C4-2B (cell line): ENCODE results near the gene ESR2.
"Not testable (repeated sequence)": the region's sequence is repeated elsewhere in the genome, so short reads cannot be mapped to it uniquely, and the experiment has no call there.

Experiments
- H3K27ac ChIP-seq: fragments of 450-650 bp; 2 replicates; pipeline ENCODE4 v1.5.1; 2017
- ZFX ChIP-seq: fragments of 450-650 bp; IDR thresholded peaks from 2 replicates; pipeline ENCODE4 v1.6.1; 2017
- TF ChIP-seq, protein P1 (sequence below): fragments of 450-650 bp; conservative IDR thresholded peaks from 2 replicates; pipeline ENCODE4 v1.5.1; 2017; ENCODE audit warnings: mild to moderate bottlenecking

Gene ESR2

DNA sequence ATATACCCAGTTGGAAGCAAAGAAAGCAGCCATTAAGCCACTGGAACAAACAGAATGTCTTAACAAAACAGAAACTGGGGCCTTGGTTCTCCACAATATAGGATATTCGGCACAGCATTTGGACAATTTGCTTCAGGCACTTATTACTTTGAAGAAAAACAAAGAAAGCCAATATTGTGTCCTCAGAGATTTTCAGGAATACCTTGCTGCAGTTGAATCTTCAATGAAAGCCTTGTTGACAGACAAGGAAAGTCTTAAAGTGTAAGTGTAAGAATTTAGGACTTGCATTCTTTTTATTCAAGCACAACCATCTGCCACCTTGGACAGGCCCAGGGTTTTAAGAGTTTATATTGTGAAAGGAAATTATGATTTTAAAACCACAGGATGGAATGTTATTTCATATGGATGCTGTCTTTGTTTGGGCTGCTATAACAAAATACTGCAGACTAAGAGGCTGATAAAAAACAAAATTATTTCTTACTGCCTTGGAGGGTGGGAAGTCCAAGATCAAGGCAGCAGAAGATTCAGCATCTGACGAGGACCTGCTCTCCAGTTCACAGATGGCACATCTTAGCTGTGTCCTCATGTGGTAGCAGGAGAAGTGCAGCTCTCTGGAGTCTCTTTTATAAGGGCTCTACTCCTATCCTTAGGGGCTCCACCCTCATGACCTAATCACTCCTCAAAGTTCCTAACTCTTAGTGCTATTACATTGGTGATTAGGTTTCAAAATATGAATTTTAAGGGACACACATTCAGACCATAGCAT is 244.4 kb downstream of the ESR2 start:
- no peak overlapping the region for H3K27ac ChIP-seq
- TF ChIP-seq, protein P1, sequence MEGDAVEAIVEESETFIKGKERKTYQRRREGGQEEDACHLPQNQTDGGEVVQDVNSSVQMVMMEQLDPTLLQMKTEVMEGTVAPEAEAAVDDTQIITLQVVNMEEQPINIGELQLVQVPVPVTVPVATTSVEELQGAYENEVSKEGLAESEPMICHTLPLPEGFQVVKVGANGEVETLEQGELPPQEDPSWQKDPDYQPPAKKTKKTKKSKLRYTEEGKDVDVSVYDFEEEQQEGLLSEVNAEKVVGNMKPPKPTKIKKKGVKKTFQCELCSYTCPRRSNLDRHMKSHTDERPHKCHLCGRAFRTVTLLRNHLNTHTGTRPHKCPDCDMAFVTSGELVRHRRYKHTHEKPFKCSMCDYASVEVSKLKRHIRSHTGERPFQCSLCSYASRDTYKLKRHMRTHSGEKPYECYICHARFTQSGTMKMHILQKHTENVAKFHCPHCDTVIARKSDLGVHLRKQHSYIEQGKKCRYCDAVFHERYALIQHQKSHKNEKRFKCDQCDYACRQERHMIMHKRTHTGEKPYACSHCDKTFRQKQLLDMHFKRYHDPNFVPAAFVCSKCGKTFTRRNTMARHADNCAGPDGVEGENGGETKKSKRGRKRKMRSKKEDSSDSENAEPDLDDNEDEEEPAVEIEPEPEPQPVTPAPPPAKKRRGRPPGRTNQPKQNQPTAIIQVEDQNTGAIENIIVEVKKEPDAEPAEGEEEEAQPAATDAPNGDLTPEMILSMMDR, result no peak
- TF ChIP-seq ZFX, result no peak

DNA sequence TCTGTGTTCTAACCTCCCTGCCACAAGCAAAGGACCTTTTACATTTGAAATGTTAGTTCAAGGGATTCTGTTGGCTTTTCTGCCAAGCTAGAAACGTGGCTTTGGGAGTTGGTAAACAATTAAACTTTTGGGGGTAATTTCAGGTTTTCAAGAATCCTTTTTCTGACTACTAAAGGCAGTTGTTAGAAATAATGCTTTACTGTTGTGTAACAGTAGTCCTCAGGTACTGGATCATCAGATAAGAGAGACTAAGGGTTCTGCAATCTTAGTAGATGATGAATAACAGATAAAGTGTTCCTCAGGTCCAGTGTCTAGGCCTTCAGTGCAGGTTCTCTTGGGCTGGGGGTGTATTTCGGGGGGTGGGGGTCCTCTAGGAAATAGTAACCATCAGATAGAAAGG is 249.1 kb downstream of the ESR2 start:
- no peak overlapping the region for H3K27ac ChIP-seq
- no peak for TF ChIP-seq ZFX
- TF ChIP-seq, protein P1, result no peak

DNA sequence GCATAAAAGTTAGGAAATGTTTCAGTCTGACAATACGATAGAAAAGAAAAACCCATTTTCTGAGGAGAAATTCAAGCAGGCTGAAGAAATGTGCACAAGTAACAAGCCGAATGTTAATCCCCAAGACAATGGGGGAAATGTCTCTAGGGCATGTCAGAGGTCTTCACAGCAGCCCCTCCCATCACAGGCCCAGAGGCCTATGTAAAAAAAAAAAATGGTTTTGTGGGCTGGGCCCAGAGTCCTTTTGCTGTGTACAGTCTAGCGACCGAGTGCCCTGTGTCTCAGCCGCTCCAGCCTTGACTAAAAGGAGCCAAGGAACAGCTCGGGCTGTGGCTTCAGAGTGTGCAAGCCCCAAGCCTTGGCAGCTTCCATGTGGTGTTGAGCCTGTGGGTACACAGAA is 250.9 kb downstream of the ESR2 start:
- H3K27ac ChIP-seq, result not testable (repeated sequence)

DNA sequence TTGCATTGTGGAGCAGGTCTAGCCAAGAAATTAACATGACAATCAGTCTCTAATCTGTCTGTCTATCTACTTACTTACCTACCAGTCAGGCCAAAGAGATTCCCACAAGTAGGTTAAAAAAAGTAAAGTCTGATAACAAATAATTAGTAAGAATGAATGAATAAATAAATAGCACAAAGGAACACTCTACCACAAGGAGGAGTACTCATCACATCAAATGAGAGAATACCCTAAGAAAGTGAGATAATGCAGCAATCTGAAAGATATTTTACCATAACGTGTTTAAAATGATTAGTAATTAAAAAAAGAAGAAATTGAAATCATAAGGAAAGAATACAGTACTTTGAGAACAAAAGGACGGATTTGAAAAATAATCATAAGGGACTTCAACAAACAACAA is 254.1 kb downstream of the ESR2 start:
- H3K27ac ChIP-seq, result no peak overlapping the region
- TF ChIP-seq, protein P1, result peak; percentile 56
- no peak for TF ChIP-seq ZFX

DNA sequence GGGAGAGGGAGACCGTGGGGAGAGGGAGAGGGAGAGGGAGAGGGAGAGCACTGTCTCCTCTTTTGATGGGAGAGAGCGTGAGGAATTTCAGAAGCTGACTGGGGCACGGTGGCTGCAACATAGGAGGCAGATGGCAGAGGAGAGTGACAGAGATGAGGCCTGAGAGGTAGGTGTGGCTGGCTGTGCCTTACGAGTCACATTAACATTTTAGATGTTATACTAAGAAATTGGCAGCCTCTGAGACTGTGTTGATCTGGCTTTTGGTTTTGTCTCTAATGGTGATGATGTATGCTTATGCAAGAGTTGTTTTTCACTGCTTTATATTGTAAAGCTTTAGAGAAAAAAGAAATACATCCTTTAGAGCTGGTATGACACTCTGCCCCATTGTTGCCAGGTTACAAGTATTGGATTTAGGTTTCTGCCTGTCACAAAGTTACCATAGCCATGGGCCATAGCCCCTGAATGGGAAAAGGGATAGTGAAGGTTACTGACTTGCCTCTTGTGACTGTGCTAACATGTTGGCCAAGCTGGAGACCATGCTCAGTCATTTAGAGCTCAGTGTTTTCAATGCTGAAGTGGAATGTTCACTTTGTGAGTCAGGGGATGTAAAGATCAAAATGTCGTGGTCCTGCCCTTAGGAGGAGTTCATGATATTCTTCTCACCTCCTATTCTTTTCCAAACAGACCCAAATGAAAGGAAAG is 255.2 kb downstream of the ESR2 start:
- no peak overlapping the region for H3K27ac ChIP-seq
- TF ChIP-seq, protein P1, result no peak
- no peak for TF ChIP-seq ZFX

DNA sequence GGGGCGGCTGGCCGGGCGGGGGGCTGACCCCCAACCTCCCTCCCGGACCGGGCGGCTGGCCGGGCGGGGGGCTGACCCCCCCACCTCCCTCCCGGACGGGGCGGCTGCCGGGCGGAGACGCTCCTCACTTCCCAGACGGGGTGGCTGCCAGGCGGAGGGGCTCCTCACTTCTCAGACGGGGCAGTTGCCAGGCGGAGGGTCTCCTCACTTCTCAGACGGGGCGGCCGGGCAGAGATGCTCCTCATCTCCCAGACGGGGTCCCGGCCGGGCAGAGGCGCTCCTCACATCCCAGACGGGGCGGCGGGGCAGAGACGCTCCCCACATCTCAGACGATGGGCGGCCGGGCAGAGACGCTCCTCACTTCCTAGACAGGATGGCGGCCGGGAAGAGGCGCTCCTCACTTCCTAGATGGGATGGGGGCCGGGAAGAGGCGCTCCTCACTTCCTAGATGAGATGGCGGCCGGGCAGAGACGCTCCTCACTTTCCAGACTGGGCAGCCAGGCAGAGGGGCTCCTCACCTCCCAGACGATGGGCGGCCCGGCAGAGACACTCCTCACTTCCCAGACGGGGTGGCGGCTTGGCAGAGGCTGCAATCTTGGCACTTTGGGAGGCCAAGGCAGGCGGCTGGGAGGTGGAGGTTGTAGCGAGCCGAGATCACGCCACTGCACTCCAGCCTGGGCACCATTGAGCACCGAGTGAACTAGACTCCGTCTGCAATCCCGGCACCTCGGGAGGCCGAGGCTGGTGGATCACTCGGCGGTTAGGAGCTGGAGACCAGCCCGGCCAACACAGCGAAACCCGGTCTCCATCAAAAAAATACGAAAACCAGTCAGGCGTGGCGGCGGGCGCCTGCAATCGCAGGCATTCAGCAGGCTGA is 256.1 kb downstream of the ESR2 start:
- H3K27ac ChIP-seq, result not testable (repeated sequence)

DNA sequence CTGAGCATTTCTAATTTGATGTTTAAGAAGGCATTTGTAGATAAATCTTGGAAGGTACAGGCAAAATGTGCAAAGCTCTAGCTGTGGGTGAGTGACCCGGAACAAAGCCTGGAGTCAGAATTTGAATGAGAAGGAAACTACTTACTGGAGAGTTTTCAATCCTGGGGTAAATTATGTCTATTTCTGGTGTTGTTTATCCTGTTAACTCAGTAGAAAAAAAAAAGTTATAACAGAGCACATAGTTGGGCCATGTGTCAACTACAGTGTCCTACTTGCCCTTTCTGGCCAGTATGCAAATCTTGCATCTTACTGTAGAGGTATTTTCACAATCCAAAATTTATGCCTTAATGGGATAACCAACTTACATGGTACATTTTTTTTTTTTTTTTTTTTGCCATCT is 259.0 kb downstream of the ESR2 start:
- TF ChIP-seq, protein P1, result no peak
- TF ChIP-seq ZFX, result no peak
- H3K27ac ChIP-seq, result no peak overlapping the region
